ENCODE results near the gene MMP14. TPM values are rescaled to one million over a fixed set of nuclear protein-coding genes. Genes with fewer than 3 reads are reported as not detected.
"Not testable (repeated sequence)": the region's sequence is repeated elsewhere in the genome, so short reads cannot be mapped to it uniquely, and the experiment has no call there.

Gene MMP14
- total RNA-seq, 1 donor from 2014 or later = 74.8 TPM

- DNase-seq (ENCODE audit: low read depth in 2 of 2) = no peak
These were observed 22.0 kb upstream of the MMP14 start for GRCh38 chr14:22814373-22814772.

- no peak for DNase-seq (ENCODE audit: low read depth in 2 of 2)
These were observed 21.3 kb upstream of the MMP14 start, which contains the start of gene SLC7A7 for GRCh38 chr14:22814941-22815713. SLC7A7 (minus strand) TSS chr14:22815435; CDS start chr14:22813398, 2,037 bp downstream.

- DNase-seq (ENCODE audit: low read depth in 2 of 2) = peak; percentile 81 to 88
These were observed 17.0 kb upstream of the MMP14 start for GRCh38 chr14:22819151-22819988.

GRCh38 chr14:22820731-22821130, 15.7 kb upstream of the MMP14 start:
- no peak for DNase-seq (ENCODE audit: low read depth in 2 of 2)

GRCh38 chr14:22821193-22822015, 15.0 kb upstream of the MMP14 start:
- DNase-seq (ENCODE audit: low read depth in 2 of 2) = no peak

GRCh38 chr14:22822016-22822570, 14.3 kb upstream of the MMP14 start:
- DNase-seq (ENCODE audit: low read depth in 2 of 2) = no peak

- DNase-seq (ENCODE audit: low read depth in 2 of 2) = peak in 1 of 2 donors; percentile 79
These were observed 13.8 kb upstream of the MMP14 start for GRCh38 chr14:22822571-22823098.

- peak in 1 of 2 donors; percentile 93 for DNase-seq (ENCODE audit: low read depth in 2 of 2)
These were observed 11.6 kb upstream of the MMP14 start for GRCh38 chr14:22824711-22825359.

GRCh38 chr14:22829076-22829660, 7.2 kb upstream of the MMP14 start:
- not testable (repeated sequence) for DNase-seq (ENCODE audit: low read depth in 2 of 2)

GRCh38 chr14:22829661-22830442, 6.5 kb upstream of the MMP14 start, which contains the start of gene MRPL52:
MRPL52 (plus strand) TSS chr14:22829887; CDS start chr14:22829913, 26 bp downstream.
- DNase-seq (ENCODE audit: low read depth in 2 of 2) = peak; percentile 80 to 89

- no peak for DNase-seq (ENCODE audit: low read depth in 2 of 2)
These were observed 5.9 kb upstream of the MMP14 start for GRCh38 chr14:22830443-22831010.

GRCh38 chr14:22835505-22835904, 880 bp upstream of the MMP14 start:
- no peak for DNase-seq (ENCODE audit: low read depth in 2 of 2)

GRCh38 chr14:22837114-22837749, 847 bp downstream of the MMP14 start:
- peak in 1 of 2 donors; percentile 69 for DNase-seq (ENCODE audit: low read depth in 2 of 2)

- DNase-seq (ENCODE audit: low read depth in 2 of 2) = peak in 1 of 2 donors; percentile 21
These were observed 1.6 kb downstream of the MMP14 start for GRCh38 chr14:22837750-22838538.

GRCh38 chr14:22838631-22839041, 2.3 kb downstream of the MMP14 start:
- DNase-seq (ENCODE audit: low read depth in 2 of 2) = peak in 1 of 2 donors; percentile 26

- no peak for DNase-seq (ENCODE audit: low read depth in 2 of 2)
These were observed 2.9 kb downstream of the MMP14 start for GRCh38 chr14:22839159-22839779.

GRCh38 chr14:22841311-22841710, 4.9 kb downstream of the MMP14 start:
- no peak for DNase-seq (ENCODE audit: low read depth in 2 of 2)
